ENCODE measurements around the gene VSX1. TPM values are rescaled to one million over a fixed set of nuclear protein-coding genes. Genes with fewer than 3 reads are reported as not detected.
A peak's percentile ranks its signal among the peaks of the same experiment; 100 is the strongest.

Gene VSX1
- total RNA-seq (2014; rRNA removed; shearing (Covaris generic)), result not detected in 2 replicates

DNA sequence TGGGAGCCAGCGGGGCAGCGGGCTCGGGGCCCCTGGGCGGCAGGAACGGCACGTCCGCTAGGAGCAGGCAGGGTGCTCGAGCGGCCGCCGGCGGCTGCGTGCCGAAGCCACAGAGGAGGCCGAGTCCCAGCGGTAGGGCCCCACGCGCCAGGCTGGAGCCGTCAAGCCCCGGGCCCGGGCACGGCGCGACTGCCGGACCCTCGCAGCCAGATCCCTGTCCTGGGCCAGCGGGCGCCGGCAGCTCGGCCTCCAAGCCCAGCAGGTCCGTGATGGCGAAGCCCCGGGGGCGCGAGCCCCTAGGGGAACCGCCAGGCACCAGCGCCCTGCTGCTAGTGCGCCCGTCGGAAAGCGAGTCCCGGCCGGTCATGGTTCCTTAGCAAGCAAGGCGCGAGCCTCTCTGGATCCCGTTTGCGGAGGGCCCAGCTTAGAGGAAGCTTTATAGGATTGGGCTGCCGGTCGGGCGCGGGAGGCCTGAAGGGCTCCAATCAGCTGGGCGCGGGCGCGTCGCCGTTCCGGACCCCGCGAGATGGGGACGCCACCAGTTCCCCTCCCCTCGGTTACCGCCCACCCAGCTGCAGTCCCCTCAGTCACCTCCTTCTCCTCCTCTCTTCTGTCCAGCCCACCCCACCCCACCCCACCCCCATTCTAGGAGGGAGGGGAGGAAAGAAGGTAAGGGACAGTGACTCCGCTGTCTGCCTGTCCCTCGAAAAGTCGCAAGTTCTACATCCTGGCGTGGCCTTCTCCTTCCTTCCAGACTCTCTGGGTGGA, at the start of gene VSX1:
VSX1 (minus strand) TSS at position 412 of the 768 bp plus-strand sequence; CDS start at position 367, 45 bp downstream.
- no peak for DNase-seq (ENCODE audit: low spot score)
- in situ Hi-C loops (cut with HindIII; ENCODE audit: low sequenced_read_pairs), result no loop called here

DNA sequence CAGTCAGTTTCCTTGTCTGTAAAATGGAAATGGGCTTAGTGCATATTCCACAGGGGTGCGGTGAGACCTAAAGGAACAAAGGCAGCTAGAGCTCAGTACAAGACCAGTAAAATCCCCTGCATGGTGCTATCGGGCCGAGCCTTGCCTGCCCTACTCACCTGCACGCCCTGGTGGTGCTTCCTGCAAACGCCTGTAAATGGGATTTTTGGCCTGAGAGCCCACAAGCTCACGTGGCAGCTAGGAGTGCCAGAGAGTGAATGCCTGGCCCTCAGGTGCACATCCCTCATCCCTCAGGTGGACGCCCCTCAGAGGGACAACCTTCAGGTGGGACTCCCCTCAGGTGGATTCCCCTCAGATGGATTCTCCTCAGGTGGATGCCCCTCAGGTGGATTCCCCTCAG, 48.0 kb upstream of the VSX1 start:
- DNase-seq (ENCODE audit: low spot score), result no peak
- in situ Hi-C loops (cut with HindIII; ENCODE audit: low sequenced_read_pairs), result no loop called here

DNA sequence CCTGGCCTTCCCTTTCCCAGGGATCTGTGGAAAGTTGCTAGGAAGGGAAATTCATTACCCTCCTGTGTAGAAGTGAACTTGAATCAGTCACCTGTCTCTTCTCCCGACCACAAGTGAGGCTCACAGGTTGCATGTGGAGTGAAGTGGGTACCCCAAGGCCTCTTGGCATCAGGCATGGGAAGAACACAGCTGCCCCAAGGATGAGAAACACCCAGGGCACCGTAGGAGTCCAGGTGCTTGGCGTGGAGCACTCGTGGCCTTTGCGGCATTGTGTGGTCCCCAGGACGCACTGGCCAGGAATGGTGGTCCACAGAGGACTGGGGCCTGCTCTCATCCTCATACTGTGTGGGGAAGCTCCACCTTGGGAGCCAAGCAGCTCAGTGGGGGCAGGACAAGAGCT, 47.5 kb upstream of the VSX1 start:
- in situ Hi-C loops (cut with HindIII; ENCODE audit: low sequenced_read_pairs), result no loop called here
- no peak for DNase-seq (ENCODE audit: low spot score)

DNA sequence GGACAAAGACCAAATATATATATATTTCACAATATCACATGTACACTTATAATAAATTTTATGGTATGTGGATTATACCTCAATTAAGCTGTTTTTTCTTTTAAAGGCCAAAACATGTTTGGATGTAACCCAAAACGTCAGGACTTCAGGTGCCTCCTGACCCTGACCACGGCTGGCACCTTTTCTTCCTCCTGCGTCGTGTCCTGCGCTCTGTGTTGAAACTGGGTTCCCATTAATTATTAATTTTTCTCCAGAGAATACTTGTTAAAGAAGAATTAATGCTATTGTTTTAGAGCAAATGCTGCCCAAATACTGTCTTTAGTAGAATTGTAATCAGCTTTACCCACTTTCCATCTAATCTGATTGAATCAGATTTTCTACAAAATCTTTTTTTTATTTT, 46.7 kb upstream of the VSX1 start:
- no peak for DNase-seq (ENCODE audit: low spot score)
- in situ Hi-C loops (cut with HindIII; ENCODE audit: low sequenced_read_pairs), result no loop called here

DNA sequence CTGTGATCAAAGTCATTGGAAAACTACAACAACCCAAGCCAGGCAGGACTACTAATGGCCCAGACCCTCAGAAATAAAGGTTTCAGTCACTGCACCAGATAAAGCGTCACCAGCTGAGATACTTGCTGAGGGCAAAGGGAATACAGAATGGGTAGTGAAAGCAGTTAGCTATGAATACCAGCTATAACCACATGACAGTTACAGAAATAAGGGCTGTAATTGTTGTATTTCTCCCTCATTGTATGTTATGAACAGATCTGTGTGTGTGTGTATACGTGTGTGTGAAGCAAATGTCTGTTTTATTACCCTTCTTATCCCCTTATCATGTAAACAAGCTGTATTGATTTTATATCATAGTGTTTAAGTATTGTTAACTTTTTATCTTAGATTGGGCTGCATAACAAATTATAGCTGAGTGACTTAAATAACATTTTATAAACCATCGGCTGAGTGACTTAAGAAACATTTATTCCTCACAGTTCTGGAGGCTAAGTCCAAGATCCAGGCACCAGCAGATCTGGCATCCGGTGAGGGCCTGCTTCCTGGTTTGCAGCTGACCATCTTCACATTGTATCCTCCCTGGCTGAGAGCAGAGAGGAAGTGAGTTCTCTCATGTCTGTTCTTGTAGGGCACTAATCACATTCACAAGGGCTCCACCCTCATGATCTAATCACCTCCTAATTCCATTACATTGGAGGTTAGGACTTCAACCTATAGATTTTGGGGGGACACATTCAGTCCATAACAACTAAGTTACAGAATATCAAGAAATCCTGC, 46.0 kb upstream of the VSX1 start:
- in situ Hi-C loops (cut with HindIII; ENCODE audit: low sequenced_read_pairs), result no loop called here
- no peak for DNase-seq (ENCODE audit: low spot score)

DNA sequence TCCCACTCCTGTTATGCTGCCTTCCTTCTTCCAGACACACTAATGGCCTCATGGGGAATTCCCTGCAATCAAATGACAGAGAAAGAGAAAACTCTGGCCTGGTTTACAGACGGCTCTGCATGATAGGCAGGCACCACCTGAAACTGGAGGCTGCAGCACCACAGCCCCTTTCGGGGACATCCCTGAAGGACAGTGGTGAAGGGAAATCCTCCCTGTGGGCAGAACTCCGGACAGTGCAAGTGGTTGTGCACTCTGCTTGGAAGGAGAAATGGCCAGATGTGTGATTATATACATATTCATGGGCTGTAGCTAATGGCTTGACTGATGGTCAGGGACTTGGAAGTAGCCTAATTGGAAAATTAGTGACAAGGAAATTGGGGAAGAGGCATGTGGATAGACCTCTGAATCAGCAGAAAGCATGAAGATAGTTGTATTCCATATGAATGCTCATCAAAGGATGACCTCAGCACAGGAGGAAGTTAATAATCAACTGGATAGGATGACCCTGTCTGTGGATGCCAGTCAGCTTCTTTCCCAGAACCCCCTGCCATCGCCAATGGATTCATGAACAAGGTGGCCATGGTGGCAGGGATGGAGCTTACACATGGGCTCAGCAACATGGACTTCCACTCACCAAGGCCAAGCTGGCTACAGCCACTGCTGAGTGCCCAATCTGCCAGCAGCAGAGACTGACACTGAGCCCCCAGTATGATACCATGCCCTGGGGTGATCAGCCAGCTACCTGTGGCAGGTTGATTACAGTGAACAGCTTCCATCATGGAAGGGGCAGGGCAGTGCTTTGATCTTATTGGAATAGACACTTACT, 44.5 kb upstream of the VSX1 start:
- in situ Hi-C loops (cut with HindIII; ENCODE audit: low sequenced_read_pairs), result no loop called here
- no peak for DNase-seq (ENCODE audit: low spot score)

DNA sequence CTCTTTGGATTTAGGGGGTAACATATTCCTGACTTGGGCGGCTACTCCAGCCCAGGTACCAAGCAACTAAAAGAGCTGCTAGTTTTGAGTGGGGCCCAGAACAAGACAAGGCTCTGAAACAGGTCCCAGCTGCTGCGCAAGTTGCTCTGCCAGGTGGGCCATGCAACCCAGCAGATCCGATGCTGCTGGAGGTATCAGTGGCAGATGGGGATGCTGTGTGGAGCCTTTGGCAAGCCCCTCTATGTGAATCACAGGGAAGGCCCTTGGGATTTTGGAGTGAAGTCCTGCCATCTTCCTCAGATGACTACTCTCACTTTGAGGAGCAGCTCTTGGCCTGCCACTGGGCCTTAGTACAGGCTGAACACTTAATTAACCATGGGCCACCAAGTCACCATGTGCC, 43.7 kb upstream of the VSX1 start:
- in situ Hi-C loops (cut with HindIII; ENCODE audit: low sequenced_read_pairs), result no loop called here
- DNase-seq (ENCODE audit: low spot score), result no peak

DNA sequence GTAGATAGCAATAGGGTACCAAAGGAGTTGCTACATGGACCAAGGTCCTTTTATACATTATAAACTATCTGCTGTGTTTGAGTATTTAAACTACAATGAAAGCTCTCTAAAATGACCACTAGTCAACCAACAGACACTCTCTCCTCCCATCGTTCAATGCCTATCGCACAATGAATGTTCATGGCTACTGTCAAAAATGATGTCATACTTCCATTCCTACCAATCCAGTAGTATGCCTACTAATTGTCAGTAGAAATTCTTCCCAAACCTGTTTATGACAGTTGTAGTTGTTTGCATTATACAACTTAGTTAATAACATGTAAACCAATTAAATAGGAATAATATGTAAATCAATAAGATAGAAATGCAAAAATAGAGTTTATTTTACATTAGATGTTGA, 39.0 kb upstream of the VSX1 start:
- no peak for DNase-seq (ENCODE audit: low spot score)
- in situ Hi-C loops (cut with HindIII; ENCODE audit: low sequenced_read_pairs), result no loop called here

DNA sequence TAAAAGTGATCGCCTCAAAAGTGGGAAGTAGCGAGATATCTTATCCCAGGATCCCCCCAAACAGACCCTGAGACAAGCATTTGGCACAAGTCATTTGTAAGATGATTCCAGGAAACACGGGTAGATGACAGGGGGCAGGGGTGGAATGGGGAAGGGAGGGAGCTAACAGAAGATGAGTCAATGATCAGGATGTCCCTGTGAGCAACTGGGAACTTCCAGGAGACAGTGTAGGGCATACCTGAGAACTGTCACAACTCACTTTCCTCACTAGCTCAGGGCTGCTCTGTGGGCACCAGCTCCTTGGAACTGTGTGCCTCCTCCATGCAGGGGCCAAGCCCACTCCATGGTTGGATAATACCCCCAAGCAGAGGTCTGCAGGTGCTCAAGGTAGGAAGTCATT, 38.5 kb upstream of the VSX1 start:
- in situ Hi-C loops (cut with HindIII; ENCODE audit: low sequenced_read_pairs), result no loop called here
- DNase-seq (ENCODE audit: low spot score), result no peak

DNA sequence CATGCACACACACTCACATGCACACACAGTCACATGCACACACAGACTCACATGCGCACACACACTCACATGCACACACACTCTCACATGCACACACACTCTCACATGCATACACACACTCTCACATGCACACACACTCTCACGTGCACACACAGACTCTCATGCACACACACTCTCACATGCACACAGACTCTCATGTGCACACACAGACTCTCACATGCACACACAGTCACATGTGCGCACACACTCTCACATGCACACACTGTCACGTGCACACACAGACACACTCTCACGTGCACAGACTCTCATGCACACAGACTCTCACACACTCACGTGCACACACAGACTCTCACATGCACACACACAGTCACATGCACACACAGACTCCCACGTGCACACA, 36.6 kb upstream of the VSX1 start:
- in situ Hi-C loops (cut with HindIII; ENCODE audit: low sequenced_read_pairs), result no loop called here

DNA sequence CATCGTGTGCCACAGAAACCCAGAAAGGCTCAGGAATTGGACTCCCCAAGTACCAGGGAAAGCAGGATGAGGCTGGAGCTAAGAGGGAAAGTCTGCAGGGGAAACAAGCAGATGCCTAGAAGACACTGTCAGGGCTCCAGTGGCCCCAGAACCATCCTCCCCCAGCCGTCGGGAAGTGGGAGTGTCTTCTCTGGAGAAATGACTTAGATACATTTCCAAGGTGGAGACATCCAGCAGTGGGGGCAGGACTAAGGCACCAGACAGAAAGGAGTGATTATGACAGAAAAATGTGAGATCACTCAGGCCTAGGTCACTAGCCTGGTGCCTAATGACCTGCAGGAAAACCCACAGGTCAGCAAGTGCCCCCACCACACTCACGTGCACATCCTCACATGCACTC, 36.0 kb upstream of the VSX1 start:
- in situ Hi-C loops (cut with HindIII; ENCODE audit: low sequenced_read_pairs), result no loop called here
- peak; percentile 5 for DNase-seq (ENCODE audit: low spot score)

More for the DNA sequence above, 36.6 kb upstream of the VSX1 start:
- DNase-seq (ENCODE audit: low spot score), result no peak

DNA sequence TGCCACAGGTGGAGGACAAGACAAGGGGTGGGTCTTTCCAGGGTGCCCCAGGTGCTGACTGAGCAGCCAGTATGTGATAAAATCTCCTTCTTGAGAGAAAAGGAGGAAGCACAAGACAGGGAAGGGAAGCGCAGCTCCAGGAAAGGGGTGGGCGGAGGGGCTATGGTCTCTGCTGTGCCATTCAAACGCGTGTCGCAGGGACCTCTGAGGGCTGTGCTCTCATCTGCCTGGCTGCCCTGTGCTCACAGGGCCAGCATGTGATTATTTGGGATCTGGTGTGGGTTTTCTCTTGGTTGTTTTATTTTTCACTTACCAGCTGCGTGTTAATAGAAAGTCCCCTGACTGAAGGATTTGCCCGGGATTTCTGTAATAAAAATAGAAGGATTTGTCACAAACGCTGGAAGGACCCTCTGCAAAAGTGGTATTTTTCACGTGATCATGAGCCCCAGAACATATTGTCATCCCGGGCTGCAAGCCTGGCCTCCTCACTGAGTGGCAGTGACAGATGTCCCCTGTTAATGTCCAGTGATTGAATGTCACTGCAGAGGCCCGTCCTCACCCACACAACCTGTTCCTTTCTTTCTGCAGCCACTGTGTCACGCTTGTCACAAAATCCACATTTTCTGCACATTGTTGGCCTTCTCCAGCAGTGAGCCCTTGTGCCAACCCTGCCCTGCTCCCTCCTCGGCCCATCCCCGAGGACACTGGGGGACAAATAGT, 35.0 kb upstream of the VSX1 start:
- in situ Hi-C loops (cut with HindIII; ENCODE audit: low sequenced_read_pairs), result no loop called here
- DNase-seq (ENCODE audit: low spot score), result peak; percentile 90

DNA sequence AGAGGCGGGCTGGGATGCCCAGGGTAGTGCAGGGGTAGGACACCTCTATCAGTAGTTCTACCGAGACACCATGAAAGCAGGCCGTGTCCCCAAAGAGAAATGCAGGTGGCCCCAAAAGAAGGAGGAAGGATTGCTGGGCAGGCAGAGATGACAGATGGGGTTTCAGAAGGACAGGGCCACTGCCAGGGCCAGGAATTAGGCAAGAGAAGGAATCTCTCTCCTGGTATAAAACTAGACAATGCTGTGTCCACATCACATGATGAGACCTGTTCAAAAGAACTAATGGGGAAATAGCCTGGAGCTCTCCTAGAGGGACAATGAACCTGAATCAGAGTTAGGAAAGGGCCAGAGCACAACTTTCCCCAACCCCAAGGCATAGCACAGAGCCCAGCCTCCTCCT, 21.6 kb upstream of the VSX1 start:
- in situ Hi-C loops (cut with HindIII; ENCODE audit: low sequenced_read_pairs), result no loop called here

DNA sequence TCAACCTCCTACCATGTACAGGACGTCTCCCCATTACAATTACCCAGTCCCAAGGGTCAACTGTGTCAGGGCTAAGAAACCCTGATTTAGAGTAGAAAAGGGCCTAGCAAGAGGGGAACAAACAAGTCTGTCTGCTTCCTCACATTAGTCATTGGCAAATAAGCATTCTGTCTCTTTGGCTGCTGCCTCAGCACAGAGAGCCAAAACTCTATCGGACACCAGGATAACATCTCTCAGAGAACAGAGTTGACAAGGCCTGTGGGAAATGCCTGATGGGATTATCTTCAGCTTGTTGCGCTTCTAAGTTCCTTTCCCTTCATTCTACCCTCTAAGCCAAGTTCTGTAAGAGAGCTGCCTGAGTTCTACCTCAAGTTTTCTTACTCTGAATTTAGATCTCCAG, 19.0 kb upstream of the VSX1 start:
- in situ Hi-C loops (cut with HindIII; ENCODE audit: low sequenced_read_pairs), result no loop called here
- peak; percentile 88 for DNase-seq (ENCODE audit: low spot score)

More for the DNA sequence above, 21.6 kb upstream of the VSX1 start:
- peak; percentile 77 for DNase-seq (ENCODE audit: low spot score)

DNA sequence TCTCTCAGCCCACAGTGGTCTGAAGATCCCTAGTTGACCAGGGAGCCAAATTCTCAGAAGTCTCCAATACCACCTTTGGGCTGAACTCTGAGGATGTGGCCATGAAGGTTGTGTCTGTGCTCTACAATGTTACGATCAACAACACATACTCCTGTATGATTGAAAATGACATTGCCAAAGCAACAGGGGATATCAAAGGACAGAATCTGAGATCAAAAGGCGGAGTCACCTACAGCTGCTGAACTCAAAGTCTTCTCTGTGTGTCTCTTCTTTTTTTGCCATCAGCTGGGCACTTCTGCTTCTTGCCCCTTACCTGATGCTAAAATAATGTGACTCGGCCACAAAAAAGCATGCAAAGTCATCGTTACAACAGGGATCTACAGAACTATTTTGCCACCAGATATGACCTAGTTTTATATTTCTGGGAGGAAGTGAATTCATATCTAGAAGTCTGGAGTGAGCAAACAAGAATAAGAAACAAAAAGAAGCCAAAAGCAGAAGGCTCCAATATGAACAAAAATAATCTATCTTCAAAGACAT, 17.7 kb upstream of the VSX1 start:
- DNase-seq (ENCODE audit: low spot score), result no peak
- in situ Hi-C loops (cut with HindIII; ENCODE audit: low sequenced_read_pairs), result no loop called here

DNA sequence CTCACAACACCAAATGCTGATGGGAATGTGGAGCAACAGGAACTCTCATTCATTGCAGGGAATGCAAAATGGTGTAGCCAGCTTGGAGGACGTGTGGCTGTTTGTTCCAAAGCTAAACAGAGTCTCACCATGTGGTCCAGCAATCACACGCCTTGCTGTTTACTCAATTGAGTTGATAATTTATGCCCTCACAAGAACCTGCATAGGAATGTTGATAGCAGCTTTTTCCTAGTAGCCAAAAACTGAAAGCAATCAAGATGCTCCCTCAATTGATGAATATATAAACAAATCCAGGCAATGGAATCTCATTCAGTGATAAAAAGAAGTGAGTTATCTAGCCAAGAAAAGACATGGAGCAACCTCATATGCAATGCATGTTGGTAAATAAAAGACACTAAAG, 15.6 kb upstream of the VSX1 start:
- in situ Hi-C loops (cut with HindIII; ENCODE audit: low sequenced_read_pairs), result no loop called here
- no peak for DNase-seq (ENCODE audit: low spot score)

DNA sequence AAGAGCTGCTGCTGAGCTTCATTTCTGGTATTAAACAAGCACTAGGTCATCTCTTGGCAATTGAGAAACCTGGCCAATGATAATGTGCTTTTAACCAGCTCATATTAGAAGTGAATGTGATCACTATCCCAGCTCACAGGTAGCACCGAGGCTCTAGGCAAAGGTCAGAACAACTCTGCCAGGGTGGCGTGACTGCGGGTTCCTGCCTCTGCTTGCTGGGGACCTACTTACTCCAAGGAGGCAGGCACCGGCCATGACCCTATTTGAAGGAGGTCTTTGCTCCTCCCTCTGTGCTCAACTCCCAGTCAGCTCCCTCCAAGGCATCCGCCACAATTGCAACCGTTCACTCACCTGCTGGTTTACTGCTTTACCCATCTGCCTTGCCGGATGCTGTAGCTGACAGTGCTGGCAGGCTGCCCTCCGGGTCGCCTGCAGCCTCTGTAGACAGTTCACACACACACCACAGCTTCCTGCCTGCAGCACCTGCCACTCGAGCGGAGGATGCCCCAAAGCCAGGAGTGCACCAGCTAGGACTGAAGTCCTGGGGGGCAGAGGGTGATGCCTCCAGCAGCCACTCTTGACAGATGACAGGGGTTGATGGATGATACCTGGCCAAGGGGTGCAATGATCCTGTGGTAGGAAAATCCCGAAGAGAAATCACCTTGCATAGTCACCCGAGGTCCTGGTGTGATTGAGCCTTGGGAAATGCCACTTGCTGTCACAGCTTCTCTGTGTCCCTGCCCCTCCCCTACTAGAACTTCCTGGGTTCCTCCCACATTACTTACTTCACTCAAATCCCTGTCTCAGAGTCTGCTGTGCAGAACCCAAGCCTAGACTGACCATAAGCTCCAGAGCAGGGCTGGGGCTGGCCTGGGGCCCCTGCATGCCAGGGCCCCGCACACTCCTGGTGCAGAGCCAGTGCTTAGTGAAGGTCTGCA, 8.8 kb upstream of the VSX1 start:
- DNase-seq (ENCODE audit: low spot score), result peak; percentile 49
- in situ Hi-C loops (cut with HindIII; ENCODE audit: low sequenced_read_pairs), result no loop called here

DNA sequence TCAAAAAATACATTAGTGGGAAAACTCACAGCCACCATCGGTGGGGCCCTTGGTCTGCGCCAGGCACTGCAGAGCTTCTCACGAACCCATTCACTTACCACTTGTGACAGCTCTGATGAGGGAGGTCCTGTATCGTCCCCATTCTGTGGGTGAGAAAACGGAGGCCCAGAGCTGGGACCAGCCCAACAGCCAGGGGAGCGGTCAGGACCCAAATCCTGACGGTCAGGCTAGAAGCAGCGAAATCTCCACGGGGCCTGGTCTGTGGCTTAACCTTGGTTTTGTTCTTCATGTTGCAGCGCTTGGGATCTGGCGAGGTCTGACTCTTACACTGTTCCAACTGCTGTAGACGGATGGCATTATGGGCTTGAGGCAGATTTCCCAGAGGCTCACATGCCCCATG, 7.7 kb upstream of the VSX1 start:
- in situ Hi-C loops (cut with HindIII; ENCODE audit: low sequenced_read_pairs), result no loop called here
- DNase-seq (ENCODE audit: low spot score), result no peak
